ENCODE data around the gene PRXL2B.
"Not testable (repeated sequence)": the region's sequence is repeated elsewhere in the genome, so short reads cannot be mapped to it uniquely, and the experiment has no call there.

The PRXL2B gene

GRCh38 chr1:2586154-2587070 is at the start of gene PRXL2B:
Gene PRXL2B, plus strand, starts transcription at chr1:2586777. Its CDS starts 109 bp downstream, at chr1:2586886.
- DNase-seq (ENCODE audit: low spot score) = peak; percentile 99

GRCh38 chr1:2537784-2538115 is 48.8 kb upstream of the PRXL2B start:
- no peak for DNase-seq (ENCODE audit: low spot score)

GRCh38 chr1:2538376-2538775 is 48.2 kb upstream of the PRXL2B start:
- DNase-seq (ENCODE audit: low spot score) = no peak

GRCh38 chr1:2538872-2539271 is 47.7 kb upstream of the PRXL2B start:
- DNase-seq (ENCODE audit: low spot score) = no peak

- DNase-seq (ENCODE audit: low spot score) = no peak
Observed at GRCh38 chr1:2539312-2539907, 47.2 kb upstream of the PRXL2B start.

GRCh38 chr1:2540816-2541492 is 45.6 kb upstream of the PRXL2B start:
- no peak for DNase-seq (ENCODE audit: low spot score)

- no peak for DNase-seq (ENCODE audit: low spot score)
Observed at GRCh38 chr1:2541619-2542245, 44.8 kb upstream of the PRXL2B start.

- DNase-seq (ENCODE audit: low spot score) = no peak
Observed at GRCh38 chr1:2542246-2542915, 44.2 kb upstream of the PRXL2B start.

GRCh38 chr1:2543543-2544092 is 43.0 kb upstream of the PRXL2B start:
- no peak for DNase-seq (ENCODE audit: low spot score)

- no peak for DNase-seq (ENCODE audit: low spot score)
Observed at GRCh38 chr1:2544093-2544874, 42.3 kb upstream of the PRXL2B start.

GRCh38 chr1:2544875-2545640 is 41.5 kb upstream of the PRXL2B start:
- no peak for DNase-seq (ENCODE audit: low spot score)

GRCh38 chr1:2545754-2546514 is 40.6 kb upstream of the PRXL2B start:
- DNase-seq (ENCODE audit: low spot score) = peak; percentile 75

- peak; percentile 76 for DNase-seq (ENCODE audit: low spot score)
Observed at GRCh38 chr1:2546515-2547209, 39.9 kb upstream of the PRXL2B start.

- no peak for DNase-seq (ENCODE audit: low spot score)
Observed at GRCh38 chr1:2547210-2548067, 39.1 kb upstream of the PRXL2B start.

GRCh38 chr1:2548068-2548589 is 38.4 kb upstream of the PRXL2B start:
- peak; percentile 86 for DNase-seq (ENCODE audit: low spot score)

GRCh38 chr1:2549367-2550029 is 37.1 kb upstream of the PRXL2B start:
- not testable (repeated sequence) for DNase-seq (ENCODE audit: low spot score)
